Uterus (tissue), 4 donors: Measurements from ENCODE around the gene TMA7B. TPM values are rescaled to one million over a fixed set of nuclear protein-coding genes. Genes with fewer than 3 reads are reported as not detected.

Experiments used
- total RNA-seq, 4 donors: library from RNA; depleted of rRNA in 3 of 4; stranded (reverse); fragments of >200 nt in 3 of 4; gene quantifications; one replicate each; pipeline versions ENCODE4 v1.1.0 to v1.2.4, GENCODE V29; 2014 to 2023
- donor health status: DM: yes; HTN: yes; CAD: no.

The TMA7B gene
- total RNA-seq, 4 donors from 2014 or later = not detected

Other genes with a start within 250 kb of the TMA7B start
- under 1 TPM in 1 of 4 donors, not detected in 3; 0.14 TPM for gene ENTHD1, start 66.6 kb upstream of the TMA7B start, total RNA-seq
- gene GRAP2, start 59.3 kb upstream of the TMA7B start, total RNA-seq = 1 to 10 TPM in 1 of 4 donors, under 1 TPM in 1, not detected in 2; 0.97 to 2.0 TPM
- gene FAM83F, start 34.6 kb downstream of the TMA7B start, total RNA-seq = 1 to 10 TPM in 1 of 4 donors, under 1 TPM in 3; under 0.01 to 2.6 (median 0.11) TPM
- gene TNRC6B, start 217.5 kb downstream of the TMA7B start, total RNA-seq = 10 to 100 TPM; 10.5 to 76.0 (median 37.2) TPM